K562 (cell line): ENCODE data around the gene TMEM187. TPM values are rescaled to one million over a fixed set of nuclear protein-coding genes. Genes with fewer than 3 reads are reported as not detected.

Experiments
- ATAC-seq: fragments of 200-7000 bp; cut with Tn5 transposase; 3 replicates; pipeline ENCODE4 v1.9.1; 2020; ENCODE audit warnings: moderate library complexity
- BruUV-seq: library from RNA; stranded (reverse); fragments of 400-500 nt; replicated peaks from 2 replicates; lab custom pipeline; 2021; lab: Mats Ljungman, UMichigan
- CTCF ChIA-PET: fragments of 300-600 bp; formaldehyde crosslinking; extraction: SDS; loops from one replicate; lab custom pipeline; 2021; ENCODE audit warnings: low intra/inter-chr PET ratio; lab: Yijun Ruan, JAX
- POLR2A ChIA-PET: fragments of 300-600, 350-650 bp; sonication (Branson Sonifier 250); formaldehyde crosslinking; extraction: SDS; loops from one replicate; lab custom pipeline; 2021; ENCODE audit warnings: antibody characterized with exemption, inconsistent platforms; lab: Yijun Ruan, JAX
- DNase-seq, 4 experiments: peaks; one replicate each; pipeline versions ENCODE4 v3.0.0 to v3.0.0-alpha.2; 2011 to 2018; ENCODE audit warnings: low spot score in 3 of 4, mixed read lengths in 3 of 4; ENCODE audit errors: extremely low read depth in 1 of 4
- FAIRE-seq: peaks from 2 replicates; lab custom pipeline; 2011; peaks lifted over from hg19 to GRCh38; lab: Jason Lieb, UNC
- H2AFZ ChIP-seq: 2 replicates; pipeline ENCODE4 v1.6.0; 2011; ENCODE audit warnings: low read depth, low read length, control low read depth, inconsistent platforms
- H3K27ac ChIP-seq: fragments of 200-600 bp; 3 replicates; pipeline ENCODE4 v1.8.0; 2011; ENCODE audit warnings: low read depth, mild to moderate bottlenecking, control low read depth, inconsistent platforms, low read length, moderate library complexity, mixed read lengths; ENCODE audit errors: extremely low read depth
- H3K27me3 ChIP-seq, 2 experiments: fragments of 300-600 bp in 1 of 2; 2 replicates in 1 of 2; 3 replicates in 1 of 2; pipeline versions ENCODE4 v1.6.0 to v1.8.0; 2011; ENCODE audit warnings: inconsistent platforms in 2 of 2, low read length in 2 of 2, mild to moderate bottlenecking in 1 of 2, mixed read lengths in 1 of 2, moderate library complexity in 1 of 2; ENCODE audit not compliant: control insufficient read depth in 2 of 2, insufficient read depth in 2 of 2
- H3K36me3 ChIP-seq: fragments of 300-600 bp; 3 replicates; pipeline ENCODE4 v1.8.0; 2011; ENCODE audit warnings: mild to moderate bottlenecking, low read length, inconsistent platforms; ENCODE audit not compliant: control insufficient read depth, insufficient read depth
- H3K4me1 ChIP-seq, 2 experiments: fragments of 200-600 bp in 1 of 2; replicated peaks in 1 of 2; 2 replicates in 1 of 2; 3 replicates in 1 of 2; pipeline versions ENCODE4 v1.5.1 to v1.8.0; 2011; ENCODE audit warnings: inconsistent platforms in 2 of 2, low read length in 2 of 2, mild to moderate bottlenecking in 1 of 2, mixed read lengths in 1 of 2, moderate library complexity in 1 of 2; ENCODE audit not compliant: control insufficient read depth in 2 of 2, insufficient read depth in 2 of 2
- H3K4me2 ChIP-seq: 2 replicates; pipeline ENCODE4 v1.6.1; 2011; ENCODE audit warnings: low read length, control low read depth, inconsistent platforms, mixed read lengths; ENCODE audit not compliant: insufficient read depth
- H3K4me3 ChIP-seq: fragments of 200-600 bp; sonication (generic), shearing (Covaris generic); 2 replicates; pipeline ENCODE4 v1.5.1; 2016; ENCODE audit warnings: control low read depth, inconsistent platforms
- H3K79me2 ChIP-seq: fragments of 200-600 bp; 3 replicates; pipeline ENCODE4 v1.8.0; 2011; ENCODE audit warnings: low read length, inconsistent platforms; ENCODE audit not compliant: control insufficient read depth, insufficient read depth
- H3K9ac ChIP-seq, 2 experiments: 2 replicates each; pipeline versions ENCODE4 v1.6.0 to v1.6.1; 2011; ENCODE audit warnings: low read depth in 2 of 2, low read length in 2 of 2, control low read depth in 1 of 2, inconsistent platforms in 1 of 2, mild to moderate bottlenecking in 1 of 2, mixed read lengths in 1 of 2; ENCODE audit not compliant: insufficient read depth in 1 of 2
- H3K9me1 ChIP-seq: one replicate; pipeline ENCODE4 v1.6.0; 2011; ENCODE audit warnings: inconsistent platforms, mild to moderate bottlenecking, low read length, moderate library complexity; ENCODE audit not compliant: control insufficient read depth, insufficient read depth
- H3K9me3 ChIP-seq: replicated peaks from 2 replicates; pipeline ENCODE4 v1.5.1; 2011; ENCODE audit warnings: low read depth, low read length, inconsistent platforms; ENCODE audit not compliant: control insufficient read depth, insufficient read depth
- H4K20me1 ChIP-seq: replicated peaks from 2 replicates; pipeline ENCODE4 v1.6.1; 2011; ENCODE audit warnings: low read length, inconsistent platforms, mixed read lengths; ENCODE audit not compliant: control insufficient read depth, insufficient read depth
- ADNP ChIP-seq: fragments of 200-800 bp; sonication (Bioruptor generic); IDR thresholded peaks from 2 replicates; pipeline ENCODE4 v1.6.1; 2016; ENCODE audit warnings: missing genetic modification characterization, missing compliant biosample characterization
- ARHGAP35 ChIP-seq: fragments of 450-650 bp; IDR thresholded peaks from 2 replicates; pipeline ENCODE4 v1.6.1; 2018; ENCODE audit not compliant: partially characterized antibody
- ARID3B ChIP-seq: fragments of 250-450 bp; sonication (Bioruptor Pico); IDR thresholded peaks from 2 replicates; pipeline ENCODE4 v1.4.0; 2020; ENCODE audit warnings: borderline replicate concordance
- ATF3 ChIP-seq, 2 experiments: fragments of 450-650 bp in 1 of 2; sonication (generic) in 1 of 2; formaldehyde crosslinking in 1 of 2; IDR thresholded peaks in 1 of 2; conservative IDR thresholded peaks in 1 of 2; 2 replicates each; pipeline versions ENCODE4 v1.6.1 to v1.8.1; 2016 to 2023; ENCODE audit warnings: mild to moderate bottlenecking in 2 of 2, moderate library complexity in 2 of 2, inconsistent platforms in 1 of 2, missing genetic modification reagents in 1 of 2
- CGGBP1 ChIP-seq: fragments of 250-450 bp; sonication (Bioruptor Pico); IDR thresholded peaks from 2 replicates; pipeline ENCODE4 v1.9.0; 2021; ENCODE audit warnings: mild to moderate bottlenecking
- HDGF ChIP-seq: fragments of 450-650 bp; IDR thresholded peaks from 2 replicates; pipeline ENCODE4 v1.6.1; 2016
- IRF2 ChIP-seq: sonication (generic); formaldehyde crosslinking; IDR thresholded peaks from 2 replicates; pipeline ENCODE4 v1.8.1; 2022; ENCODE audit warnings: mild to moderate bottlenecking, missing genetic modification reagents
- KHSRP ChIP-seq: fragments of 450-650 bp; IDR thresholded peaks from 2 replicates; pipeline ENCODE4 v1.6.1; 2017
- MAFF ChIP-seq: IDR thresholded peaks from 2 replicates; pipeline ENCODE4 v1.6.1; 2012; ENCODE audit warnings: low read length, improper control_type of control experiment
- MAZ ChIP-seq, 2 experiments: fragments of 450-650 bp in 1 of 2; sonication (generic) in 1 of 2; formaldehyde crosslinking; IDR thresholded peaks in 1 of 2; conservative IDR thresholded peaks in 1 of 2; 2 replicates each; pipeline versions ENCODE4 v1.4.0 to v1.5.0; 2020; ENCODE audit warnings: mild to moderate bottlenecking in 1 of 2, missing genetic modification reagents in 1 of 2
- MITF ChIP-seq: IDR thresholded peaks from 2 replicates; pipeline ENCODE4 v1.6.1; 2014; ENCODE audit warnings: antibody characterized with exemption
- NEUROD1 ChIP-seq: fragments of 150-350 bp; IDR thresholded peaks from 2 replicates; pipeline ENCODE4 v1.6.1; 2014; ENCODE audit warnings: borderline replicate concordance, low read length, low read depth; ENCODE audit not compliant: partially characterized antibody
- NFE2L1 ChIP-seq: fragments of 450-650 bp; IDR thresholded peaks from 2 replicates; pipeline ENCODE4 v1.6.1; 2016; ENCODE audit warnings: missing genetic modification characterization, low read depth, mild to moderate bottlenecking, missing compliant biosample characterization, moderate library complexity, borderline replicate concordance
- PTRF ChIP-seq: fragments of 450-650 bp; IDR thresholded peaks from 2 replicates; pipeline ENCODE4 v1.6.1; 2016; ENCODE audit warnings: mild to moderate bottlenecking, missing genetic modification characterization, missing compliant biosample characterization
- PTTG1 ChIP-seq: fragments of 450-650 bp; IDR thresholded peaks from 2 replicates; pipeline ENCODE4 v1.6.1; 2016; ENCODE audit warnings: low read depth, mild to moderate bottlenecking, missing genetic modification characterization, missing compliant biosample characterization
- RBM15 ChIP-seq: fragments of 200-400 bp; formaldehyde crosslinking; IDR thresholded peaks from 2 replicates; pipeline ENCODE4 v1.6.1; 2018; ENCODE audit warnings: mild to moderate bottlenecking, low read length, moderate library complexity; ENCODE audit not compliant: insufficient read depth
- ZNF224 ChIP-seq: sonication (generic); formaldehyde crosslinking; IDR thresholded peaks from 2 replicates; pipeline ENCODE4 v1.8.0; 2022; ENCODE audit warnings: mild to moderate bottlenecking, missing genetic modification reagents
- ZNF41 ChIP-seq: fragments of 250-450 bp; sonication (Bioruptor Pico); conservative IDR thresholded peaks from 2 replicates; pipeline ENCODE4 v1.4.0; 2020; ENCODE audit warnings: mild to moderate bottlenecking
- WGBS: fragments of 100-300 bp; shearing (Covaris generic); methylation state at CpG from one replicate; pipeline ENCODE4 v1.1.6; 2016; ENCODE audit warnings: low coverage, mixed read lengths; ENCODE audit not compliant: insufficient coverage; ENCODE audit errors: missing lambda C conversion rate; 5-methylcytosine and 5-hydroxymethylcytosine counted together
- in situ Hi-C: fragments of 300-500 bp; cut with MboI; formaldehyde crosslinking; loops from 4 replicates; pipeline ENCODE4 v1.15.0; 2018; ENCODE audit warnings: inconsistent platforms, mixed read lengths
- intact Hi-C: fragments of 100-400 bp; cut with micrococcal nuclease; formaldehyde crosslinking; loops from 2 replicates; pipeline ENCODE4 v1.14.2; 2022
- polyA plus RNA-seq, 8 experiments: library from polyadenylated mRNA; depleted of rRNA in 4 of 8; stranded (reverse) in 5 of 8; unstranded in 3 of 8; fragments of >200 nt; fragmentation: Nextera tagmentation in 2 of 8; fragmentation: Illumina TruSeq in 1 of 8; extraction: Ambion mirVana in 2 of 8; extraction: Trizol in 1 of 8; gene quantifications; 2 replicates each; pipeline versions ENCODE4 v1.2.1 to v1.2.3, GENCODE V29; 2011 to 2014; ENCODE audit warnings: inconsistent platforms in 1 of 8, missing spikeins in 1 of 8
- total RNA-seq, 7 experiments: library from RNA; depleted of rRNA in 6 of 7; stranded (reverse); fragments of >200 nt in 6 of 7; fragmentation: Illumina TruSeq in 2 of 7; extraction: Trizol in 2 of 7; gene quantifications; 2 replicates each; pipeline versions ENCODE4 v1.2.1 to v1.2.3, GENCODE V29; 2011 to 2021; ENCODE audit warnings: low replicate concordance in 1 of 7

The TMEM187 gene
- total and polyA plus RNA-seq, 9 of the 15 experiments (the other 6 are each of a cell fraction or from before 2014, with no cell fraction given): 0.13 to 6.4 (median 1.6) TPM

- no TSS peak for BruUV-seq
- Histone ChIP-seq H4K20me1 (no peaks in the 10 kb centered on the region), H3K9me3 (no peaks in the 10 kb centered on the region), H3K9me1 (no peaks in the 10 kb centered on the region), H2AFZ (no peak overlapping the region), H3K4me2 (no peak overlapping the region), H3K27me3 (no peaks in the 10 kb centered on the region), H3K27ac (no peak overlapping the region), H3K4me1 (peaks cover 20 to 33% of the 10 kb centered on the region in 2 experiments), H3K9ac (no peak overlapping the region), H3K79me2 (peaks cover 28% of the 10 kb centered on the region), H3K36me3 (peaks cover 19% of the 10 kb centered on the region; the same call in 2 of the 3 replicates), H3K4me3 (no peak overlapping the region)
- FAIRE-seq: no peak
- intact Hi-C loops: no loop called here
- no peak for DNase-seq
- in situ Hi-C loops: no loop called here
- ATAC-seq: no peak
- 100% methylated on average over 3 of the region's 3 CpGs for WGBS
- ChIA-PET POLR2A (interaction anchor here (0.7 to 1.2 kb wide), 2 partner anchors 9 to 207 kb away, joined by 3 read pairs; no protein-coding TSS in a partner anchor), CTCF (no interaction called here)
- TF ChIP-seq NFE2L1 (tag) (no peak), ZNF41 (CRISPR knock-in tag) (no peak), MITF (no peak), PTRF (tag) (no peak), PTTG1 (tag) (no peak), ZNF224 (CRISPR knock-in tag) (no peak), ATF3 (IDR thresholded peaks at IDR 0.05) (no peak), ATF3 (CRISPR knock-in tag; conservative IDR thresholded peaks at IDR 0.05) (no peak), MAFF (no peak), RBM15 (no peak), NEUROD1 (no peak), IRF2 (CRISPR knock-in tag) (no peak), MAZ (CRISPR knock-in tag; conservative IDR thresholded peaks at IDR 0.05 in 1 of 2, IDR thresholded peaks at IDR 0.05 in 1 of 2) (no peak), ARID3B (CRISPR knock-in tag) (no peak), ARHGAP35 (no peak), ADNP (tag) (no peak), HDGF (no peak), CGGBP1 (CRISPR knock-in tag) (no peak), KHSRP (no peak)
These were observed 35.5 kb upstream of the TMEM187 start for GRCh38 chrX:153937056-153937455.
